GM12878 (cell line): ENCODE results near the gene LIPK. TPM values are rescaled to one million over a fixed set of nuclear protein-coding genes. Genes with fewer than 3 reads are reported as not detected.

Experiments used
- ASH2L ChIP-seq: fragments of 300-600, 200-600 bp; sonication (generic); IDR thresholded peaks from 2 replicates; pipeline ENCODE4 v1.6.1; 2017; ENCODE audit warnings: low read depth, mild to moderate bottlenecking, borderline replicate concordance
- BACH1 ChIP-seq: fragments of 450-650 bp; IDR thresholded peaks from 2 replicates; pipeline ENCODE4 v1.6.1; 2017; ENCODE audit warnings: mild to moderate bottlenecking, borderline replicate concordance
- CEBPB ChIP-seq, 2 experiments: fragments of 150-350 bp in 1 of 2; IDR thresholded peaks; 2 replicates each; pipeline ENCODE4 v1.6.1; 2012 to 2014; ENCODE audit warnings: low read depth in 2 of 2, low read length in 2 of 2, borderline replicate concordance in 1 of 2, inconsistent platforms in 1 of 2
- CHD4 ChIP-seq: fragments of 200-600 bp; sonication (generic); IDR thresholded peaks from 2 replicates; pipeline ENCODE4 v1.6.1; 2016; ENCODE audit warnings: mild to moderate bottlenecking
- ELK1 ChIP-seq: IDR thresholded peaks from 2 replicates; pipeline ENCODE4 v1.6.1; 2012; ENCODE audit warnings: low read depth, low read length, improper control_type of control experiment
- FOXM1 ChIP-seq: IDR thresholded peaks from 2 replicates; pipeline ENCODE4 v1.6.1; 2012; ENCODE audit warnings: low read depth, mild to moderate bottlenecking, inconsistent platforms, low read length, moderate library complexity
- GATAD2B ChIP-seq: fragments of 450-650 bp; conservative IDR thresholded peaks from 2 replicates; pipeline ENCODE4 v1.6.1; 2017; ENCODE audit warnings: low read depth, mild to moderate bottlenecking, moderate library complexity
- HDAC2 ChIP-seq: fragments of 200-600 bp; sonication (generic); IDR thresholded peaks from 2 replicates; pipeline ENCODE4 v1.6.1; 2017
- HDAC6 ChIP-seq: fragments of 200-600 bp; sonication (generic); IDR thresholded peaks from one replicate; pipeline ENCODE4 v1.8.0; 2017; ENCODE audit warnings: antibody characterized with exemption; ENCODE audit not compliant: unreplicated experiment
- KAT2A ChIP-seq: conservative IDR thresholded peaks from 2 replicates; pipeline ENCODE4 v1.6.1; 2011; ENCODE audit warnings: low read depth, low read length; ENCODE audit not compliant: control insufficient read depth
- NFYB ChIP-seq: IDR thresholded peaks from 2 replicates; pipeline ENCODE4 v1.6.1; 2011; ENCODE audit warnings: low read depth, mild to moderate bottlenecking, low read length, improper control_type of control experiment, moderate library complexity; ENCODE audit not compliant: insufficient read depth
- NKRF ChIP-seq: fragments of 450-650 bp; conservative IDR thresholded peaks from 2 replicates; pipeline ENCODE4 v1.6.1; 2017; ENCODE audit warnings: mild to moderate bottlenecking, moderate library complexity
- POLR2AphosphoS5 ChIP-seq: IDR thresholded peaks from 2 replicates; pipeline ENCODE4 v1.6.1; 2011; ENCODE audit warnings: mild to moderate bottlenecking, low read length, inconsistent platforms
- POU2F2 ChIP-seq: IDR thresholded peaks from 3 replicates; pipeline ENCODE4 v1.6.1; 2011; ENCODE audit warnings: low read depth, mild to moderate bottlenecking, low read length, borderline replicate concordance
- RCOR1 ChIP-seq: conservative IDR thresholded peaks from 2 replicates; pipeline ENCODE4 v1.6.1; 2012; ENCODE audit warnings: low read depth, low read length, improper control_type of control experiment
- SP1 ChIP-seq: IDR thresholded peaks from one replicate; pipeline ENCODE4 v1.6.1; 2011; ENCODE audit warnings: low read depth, low read length
- SREBF1 ChIP-seq: IDR thresholded peaks from 2 replicates; pipeline ENCODE4 v1.6.1; 2012; ENCODE audit warnings: mild to moderate bottlenecking, low read length
- SREBF2 ChIP-seq: IDR thresholded peaks from 2 replicates; pipeline ENCODE4 v1.6.1; 2012; ENCODE audit warnings: mild to moderate bottlenecking, low read length
- SRF ChIP-seq, 2 experiments: IDR thresholded peaks; 2 replicates each; pipeline ENCODE4 v1.6.1; 2011; ENCODE audit warnings: low read depth in 2 of 2, low read length in 2 of 2, mild to moderate bottlenecking in 1 of 2, moderate library complexity in 1 of 2
- USF2 ChIP-seq: IDR thresholded peaks from 2 replicates; pipeline ENCODE4 v1.6.1; 2011; ENCODE audit warnings: low read depth, low read length, improper control_type of control experiment, borderline replicate concordance
- WRNIP1 ChIP-seq: IDR thresholded peaks from 2 replicates; pipeline ENCODE4 v1.6.1; 2011; ENCODE audit warnings: low read depth, low read length, improper control_type of control experiment, borderline replicate concordance
- YBX1 ChIP-seq: fragments of 450-650 bp; IDR thresholded peaks from 2 replicates; pipeline ENCODE4 v1.6.1; 2016; ENCODE audit warnings: antibody characterized with exemption
- ZNF592 ChIP-seq: fragments of 450-650 bp; IDR thresholded peaks from 2 replicates; pipeline ENCODE4 v1.6.1; 2017; ENCODE audit warnings: mild to moderate bottlenecking, moderate library complexity
- ZZZ3 ChIP-seq: IDR thresholded peaks from 2 replicates; pipeline ENCODE4 v1.6.1; 2011; ENCODE audit warnings: low read depth; ENCODE audit not compliant: control insufficient read depth, insufficient read length
- polyA plus RNA-seq, 11 experiments: library from polyadenylated mRNA; depleted of rRNA in 4 of 11; unstranded in 6 of 11; stranded (reverse) in 5 of 11; fragments of >200 nt; fragmentation: Nextera tagmentation in 4 of 11; fragmentation: Illumina TruSeq in 1 of 11; extraction: Ambion mirVana in 4 of 11; extraction: Trizol in 1 of 11; gene quantifications; 1 replicate in 1 of 11; 2 replicates in 10 of 11; pipeline versions ENCODE4 v1.2.1 to v1.2.3, GENCODE V29; 2011 to 2016; ENCODE audit warnings: inconsistent platforms in 2 of 11, missing spikeins in 2 of 11, low read depth in 1 of 11
- total RNA-seq, 4 experiments: library from RNA; depleted of rRNA in 3 of 4; stranded (reverse); fragments of >200 nt in 3 of 4; fragmentation: Illumina TruSeq in 1 of 4; extraction: Trizol in 1 of 4; gene quantifications; 2 replicates each; pipeline versions ENCODE4 v1.2.1 to v1.2.3, GENCODE V29; 2013 to 2021

LIPK gene
- total and polyA plus RNA-seq, 10 of the 15 experiments (the other 5 are each of a cell fraction or from before 2014, with no cell fraction given): not detected

GRCh38 chr10:88755753-88756152 is 49.7 kb downstream of the LIPK start (continued):
- TF ChIP-seq ZNF592 (no peak), HDAC6 (no peak), CHD4 (no peak), ZZZ3 (no peak), NFYB (no peak), FOXM1 (0 out of 2 replicates have a peak, but pooled peaks have one; percentile 29), SREBF1 (no peak), ELK1 (no peak), POU2F2 (no peak), KAT2A (no peak), WRNIP1 (no peak), BACH1 (no peak), YBX1 (no peak), HDAC2 (no peak), USF2 (no peak), SREBF2 (no peak), SP1 (no peak), SRF (IDR thresholded peaks at IDR 0.05; ENCODE audit: low read depth in 2 of 2, low read length in 2 of 2) (no peak), CEBPB (IDR thresholded peaks at IDR 0.05; ENCODE audit: borderline replicate concordance in 1 of 2, low read depth in 2 of 2, low read length in 2 of 2) (peak in 1 of 2 experiments; percentile 63; a peak in 1 of 4 replicates), RCOR1 (no peak), GATAD2B (no peak), NKRF (no peak), ASH2L (no peak), POLR2AphosphoS5 (no peak)
